Cardiac fibroblast (primary cell): ENCODE data around the gene NDUFAF8.

Experiments
- DNase-seq, 2 donors: peaks; one replicate each; pipeline versions ENCODE4 v3.0.0 to v3.0.0-alpha.2; 2010; ENCODE audit warnings: low read depth in 2 of 2
- H3K4me3 ChIP-seq, 2 donors: replicated peaks in 1 of 2; 1 replicate in 1 of 2; 2 replicates in 1 of 2; pipeline ENCODE4 v1.5.1; 2011; ENCODE audit warnings: low read depth in 2 of 2, low read length in 2 of 2, mild to moderate bottlenecking in 2 of 2, moderate library complexity in 1 of 2
- TF ChIP-seq, protein P1 (sequence below): IDR thresholded peaks from one replicate; pipeline ENCODE4 v1.5.1; 2011; ENCODE audit warnings: low read depth, mild to moderate bottlenecking, low read length, inconsistent platforms

The NDUFAF8 gene

GRCh38 chr17:81245665-81246342 lies 6.7 kb downstream of the NDUFAF8 start:
- DNase-seq, result no peak
- TF ChIP-seq, protein P1, sequence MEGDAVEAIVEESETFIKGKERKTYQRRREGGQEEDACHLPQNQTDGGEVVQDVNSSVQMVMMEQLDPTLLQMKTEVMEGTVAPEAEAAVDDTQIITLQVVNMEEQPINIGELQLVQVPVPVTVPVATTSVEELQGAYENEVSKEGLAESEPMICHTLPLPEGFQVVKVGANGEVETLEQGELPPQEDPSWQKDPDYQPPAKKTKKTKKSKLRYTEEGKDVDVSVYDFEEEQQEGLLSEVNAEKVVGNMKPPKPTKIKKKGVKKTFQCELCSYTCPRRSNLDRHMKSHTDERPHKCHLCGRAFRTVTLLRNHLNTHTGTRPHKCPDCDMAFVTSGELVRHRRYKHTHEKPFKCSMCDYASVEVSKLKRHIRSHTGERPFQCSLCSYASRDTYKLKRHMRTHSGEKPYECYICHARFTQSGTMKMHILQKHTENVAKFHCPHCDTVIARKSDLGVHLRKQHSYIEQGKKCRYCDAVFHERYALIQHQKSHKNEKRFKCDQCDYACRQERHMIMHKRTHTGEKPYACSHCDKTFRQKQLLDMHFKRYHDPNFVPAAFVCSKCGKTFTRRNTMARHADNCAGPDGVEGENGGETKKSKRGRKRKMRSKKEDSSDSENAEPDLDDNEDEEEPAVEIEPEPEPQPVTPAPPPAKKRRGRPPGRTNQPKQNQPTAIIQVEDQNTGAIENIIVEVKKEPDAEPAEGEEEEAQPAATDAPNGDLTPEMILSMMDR, result no peak
- no peak overlapping the region for H3K4me3 ChIP-seq

DNA sequence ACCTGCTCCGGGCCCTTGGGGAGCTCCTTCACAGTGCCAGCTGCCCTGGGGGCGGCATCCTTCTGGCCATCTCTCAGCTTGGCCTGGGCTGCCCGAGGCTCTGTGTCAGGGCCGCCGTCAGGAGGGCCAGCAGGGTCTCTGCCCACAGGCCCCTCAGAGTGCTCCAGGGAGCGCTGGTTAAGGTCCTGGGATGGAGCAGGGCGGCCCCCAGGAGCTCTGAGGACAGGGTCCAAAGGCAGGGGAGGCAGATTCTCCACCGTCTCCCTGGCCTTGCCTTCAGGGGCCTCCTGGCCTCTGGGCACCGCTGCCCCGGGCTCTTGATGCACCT lies 7.2 kb downstream of the NDUFAF8 start:
- no peak overlapping the region for H3K4me3 ChIP-seq
- TF ChIP-seq, protein P1, result no peak

GRCh38 chr17:81246679-81247338 lies 7.7 kb downstream of the NDUFAF8 start:
- DNase-seq, result no peak
- H3K4me3 ChIP-seq, result no peak overlapping the region
- TF ChIP-seq, protein P1, result no peak

More for the DNA sequence above, 7.2 kb downstream of the NDUFAF8 start:
- DNase-seq, result no peak

GRCh38 chr17:81247339-81247990 lies 8.3 kb downstream of the NDUFAF8 start:
- TF ChIP-seq, protein P1, result no peak
- DNase-seq, result no peak

DNA sequence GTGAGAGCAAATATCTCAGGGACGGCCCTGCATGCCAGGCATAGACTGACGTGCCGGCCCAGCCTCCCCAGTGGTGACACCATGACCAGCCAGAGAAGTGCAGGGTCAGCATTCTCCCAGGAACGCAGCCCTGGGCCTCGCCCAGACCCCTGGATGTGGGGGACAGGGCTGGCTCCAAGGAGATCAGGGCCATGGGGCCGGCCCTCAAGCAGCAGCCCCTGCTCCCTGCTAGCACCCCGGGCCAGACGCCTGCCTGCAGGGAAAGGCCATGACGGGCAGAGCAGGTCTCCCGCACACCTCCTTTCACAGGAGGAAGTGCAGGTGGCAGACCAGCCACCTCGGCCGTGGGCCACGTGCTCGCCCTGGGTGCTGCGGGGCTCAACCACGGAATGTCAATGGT lies 9.5 kb downstream of the NDUFAF8 start:
- TF ChIP-seq, protein P1, result no peak
- no peak for DNase-seq
- no peak overlapping the region for H3K4me3 ChIP-seq

More at GRCh38 chr17:81247339-81247990, 8.3 kb downstream of the NDUFAF8 start:
- no peak overlapping the region for H3K4me3 ChIP-seq

- TF ChIP-seq, protein P1, result no peak
- no peak overlapping the region for H3K4me3 ChIP-seq
- peak in 1 of 2 donors; percentile 19 for DNase-seq
Observed at GRCh38 chr17:81249223-81250040, 10.3 kb downstream of the NDUFAF8 start.
